GM19452 (cell line): Measurements from ENCODE around the gene WDR27.
"Not testable (repeated sequence)": the region's sequence is repeated elsewhere in the genome, so short reads cannot be mapped to it uniquely, and the experiment has no call there.

Experiments used
- ATAC-seq: cut with Tn5 transposase; IDR thresholded peaks from one replicate; pipeline ENCODE4 v1.9.1; 2021; ENCODE audit not compliant: unreplicated experiment

The WDR27 gene

DNA sequence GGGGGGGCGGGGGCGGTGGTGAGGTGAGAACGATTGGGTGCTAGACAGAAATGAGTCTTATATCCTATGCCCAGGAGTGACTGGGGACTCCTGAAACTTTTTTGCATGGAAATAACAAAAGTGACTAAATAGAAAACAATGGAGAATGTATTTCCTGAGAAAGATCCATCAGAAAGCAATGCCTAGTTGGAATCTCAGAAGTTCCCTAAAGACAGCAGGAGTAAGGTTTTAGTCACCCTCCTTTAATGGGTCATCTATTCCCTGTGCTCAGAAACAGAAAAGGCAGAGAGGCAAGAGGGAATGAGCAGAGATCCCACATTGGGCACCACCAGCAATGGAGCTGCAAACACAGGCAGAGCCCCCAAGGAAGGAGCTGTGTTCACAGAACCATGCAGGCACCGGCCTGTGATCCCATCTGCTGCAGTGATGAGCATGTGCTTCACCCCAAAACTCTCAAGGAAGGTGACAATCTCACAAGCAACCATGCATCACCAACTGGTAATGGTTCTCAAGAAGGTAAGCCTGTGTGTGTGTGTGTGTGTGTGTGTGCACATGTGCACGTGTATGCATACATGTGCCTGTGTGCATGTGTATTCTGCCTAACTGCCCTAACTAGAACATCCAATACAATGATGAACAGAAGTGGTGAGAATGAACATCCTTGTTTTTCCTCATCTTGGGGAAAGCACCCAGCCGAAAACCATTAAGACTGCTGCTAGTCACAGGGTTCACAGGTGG, 168.4 kb downstream of the WDR27 start:
- no peak for ATAC-seq

DNA sequence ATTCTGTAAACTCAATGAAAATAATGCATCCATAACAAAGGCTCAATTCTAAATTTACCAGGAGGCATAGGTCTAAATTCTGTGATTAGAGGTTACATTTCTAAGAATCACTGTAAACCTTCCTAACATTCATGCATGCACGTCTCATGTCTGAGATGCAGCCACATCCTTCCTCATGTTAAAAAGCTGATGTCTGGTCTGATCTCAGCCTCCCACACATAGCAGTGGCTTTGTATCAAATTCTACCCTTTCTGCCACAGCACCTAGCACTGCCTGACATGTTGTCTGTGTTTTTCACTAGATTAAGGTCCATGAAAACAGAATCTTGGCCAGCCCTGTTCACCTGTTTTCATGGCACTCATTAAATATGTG, 171.1 kb downstream of the WDR27 start:
- no peak for ATAC-seq

DNA sequence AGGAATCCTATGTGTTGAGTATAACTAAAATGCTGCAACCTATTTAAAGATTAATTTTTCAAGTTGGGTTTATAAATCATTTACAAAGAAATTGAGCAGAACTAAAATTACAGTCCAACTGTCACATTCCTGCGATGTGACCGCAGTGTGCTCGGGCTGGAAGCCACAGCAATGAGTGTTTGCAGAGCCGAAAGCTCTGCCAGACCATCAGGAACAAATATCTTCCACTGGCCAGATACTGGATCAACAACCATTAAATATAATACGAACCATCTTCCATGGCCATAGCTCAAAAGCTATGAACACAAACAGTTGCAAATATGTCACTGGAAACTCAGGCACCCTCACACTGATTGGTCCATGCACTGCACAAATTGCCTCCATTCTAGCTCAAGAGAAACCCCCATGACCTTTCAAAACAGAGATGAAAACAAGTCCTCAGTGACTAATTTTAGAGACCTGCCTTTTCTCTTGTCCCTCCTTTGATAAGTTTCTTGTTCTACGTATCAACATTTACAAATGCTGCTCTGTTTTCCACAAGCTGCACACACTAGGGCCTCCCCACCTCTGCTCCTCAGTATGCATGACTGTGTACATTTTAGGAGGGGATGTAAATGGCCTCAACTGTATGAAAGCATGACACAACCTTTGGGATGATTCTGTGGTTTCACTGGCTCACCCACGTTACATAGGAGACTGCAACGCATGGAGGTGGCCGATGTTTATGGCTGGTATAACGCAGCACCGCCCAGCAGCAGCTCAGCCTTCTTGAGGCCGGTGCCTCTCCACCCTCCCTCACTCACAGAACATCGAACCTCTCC, 171.7 kb downstream of the WDR27 start:
- ATAC-seq = no peak

DNA sequence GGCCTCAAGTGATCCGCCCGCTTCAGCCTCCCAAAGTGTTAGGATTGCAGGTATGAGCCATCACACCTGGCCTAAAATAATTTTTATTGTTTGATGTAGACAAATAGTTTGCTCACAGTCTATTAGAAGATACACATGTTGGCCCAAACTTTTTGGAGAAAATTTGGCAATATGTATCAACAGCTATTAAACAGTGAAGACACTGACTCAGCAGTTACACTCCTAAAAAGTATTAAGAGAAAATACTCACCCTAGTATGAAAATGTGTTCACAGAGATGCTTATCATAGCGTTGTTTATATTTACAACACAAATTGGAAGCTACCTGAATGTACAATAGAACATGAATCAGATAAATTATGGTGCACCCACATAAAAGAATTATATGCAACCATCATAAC, 173.1 kb downstream of the WDR27 start:
- no peak for ATAC-seq

DNA sequence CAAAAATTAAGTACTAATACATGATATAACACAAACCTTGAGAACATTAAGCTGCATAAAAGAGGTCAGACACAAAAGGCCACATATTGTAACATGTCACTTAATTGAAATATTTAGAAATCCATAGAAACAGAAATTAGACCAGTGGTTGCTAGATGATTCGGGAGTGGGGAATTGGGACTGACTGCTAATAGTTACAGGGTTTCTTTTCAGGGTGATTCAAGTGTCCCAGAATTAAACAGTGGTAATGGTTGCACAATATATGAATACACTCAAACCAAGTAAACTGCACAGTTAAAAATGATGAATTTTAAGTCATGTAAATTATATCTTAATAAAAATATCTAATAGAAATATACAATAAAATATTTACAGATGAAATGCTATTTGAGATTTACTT, 174.5 kb downstream of the WDR27 start:
- ATAC-seq = no peak

DNA sequence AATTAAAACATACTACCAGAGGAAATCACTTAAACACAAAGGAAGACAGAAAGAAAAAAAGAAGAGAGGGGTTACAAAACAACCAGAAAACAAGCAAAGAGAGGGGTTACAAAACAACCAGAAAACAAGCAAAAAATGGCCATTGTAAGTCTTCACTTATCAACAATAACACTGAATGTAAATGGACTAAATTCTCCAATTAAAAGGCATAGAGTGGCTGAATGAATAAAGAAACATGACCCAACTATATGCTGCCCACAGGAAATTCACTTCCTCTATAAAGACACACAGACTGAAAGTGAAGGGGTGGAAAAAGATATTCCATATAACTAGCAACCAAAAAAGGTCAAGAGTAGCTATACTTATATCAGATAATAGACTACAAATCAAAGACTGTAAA, 180.0 kb downstream of the WDR27 start:
- ATAC-seq = no peak

DNA sequence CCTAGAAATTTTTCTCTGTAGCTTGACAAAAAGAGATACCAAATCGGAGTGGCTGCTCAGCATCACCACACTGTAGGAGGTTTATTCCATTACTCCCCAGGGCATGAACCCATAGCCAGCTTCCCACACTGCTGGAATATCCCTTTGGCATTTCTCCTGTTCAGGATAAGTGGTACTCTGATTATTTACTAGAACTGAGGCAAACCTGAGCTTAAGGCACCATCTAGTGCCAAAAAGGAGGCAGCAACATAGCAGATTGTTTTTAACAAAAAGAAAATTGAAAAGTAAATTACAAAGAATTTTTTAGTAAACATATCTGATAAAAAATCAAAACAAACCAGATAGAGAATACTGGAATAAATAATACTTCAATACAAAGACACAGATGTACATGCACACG, 181.7 kb downstream of the WDR27 start:
- no peak for ATAC-seq

DNA sequence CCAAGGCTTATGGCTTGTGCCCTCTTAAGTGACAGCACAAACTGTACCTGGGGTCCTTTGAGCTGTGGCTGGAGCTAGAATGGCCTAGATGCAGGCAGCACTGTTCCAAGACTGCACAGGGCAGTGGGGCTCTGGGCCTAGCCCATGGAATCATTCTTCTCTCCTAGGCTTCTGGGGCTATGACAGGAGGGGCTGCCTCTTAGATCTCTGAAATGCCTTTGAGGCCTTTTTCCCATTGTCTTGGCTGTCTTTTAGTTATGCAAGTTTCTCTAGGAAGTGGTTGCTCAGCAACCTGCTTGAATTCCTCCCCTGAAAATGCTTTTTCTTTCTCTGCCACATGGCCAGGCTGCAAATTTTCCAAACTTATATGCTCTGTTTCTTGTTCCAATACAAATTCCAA, 183.4 kb downstream of the WDR27 start:
- ATAC-seq = no peak

DNA sequence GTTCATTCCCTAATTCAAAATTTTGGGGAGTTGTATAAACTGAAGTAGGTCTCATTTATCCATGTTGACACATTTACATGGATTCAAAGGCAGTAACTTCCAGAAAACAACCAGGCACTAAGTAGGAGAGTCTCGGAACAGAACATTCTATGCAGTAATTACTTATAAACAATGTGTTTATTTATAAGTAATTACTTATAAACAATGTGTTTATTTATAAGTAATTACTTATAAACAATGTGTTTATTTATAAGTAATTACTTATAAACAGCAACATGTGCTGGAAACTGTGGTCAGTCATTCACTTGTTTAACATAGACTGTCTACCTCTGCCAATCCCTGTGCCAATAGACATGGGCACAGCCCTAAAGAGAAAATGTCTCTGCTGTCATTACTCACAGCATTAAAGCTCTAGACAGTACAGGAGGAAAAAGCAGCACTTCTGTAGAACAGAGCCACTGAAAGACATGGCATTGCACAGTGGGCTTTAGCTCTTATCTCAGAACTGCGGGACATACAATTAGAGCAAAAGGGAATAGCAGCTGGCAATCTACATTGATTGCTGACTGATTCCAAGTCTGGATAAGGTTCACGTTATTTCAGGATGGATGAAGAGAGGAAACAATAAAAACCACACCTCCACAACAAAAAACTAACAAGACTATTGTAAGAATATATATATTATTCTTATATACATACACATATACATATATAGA, 188.2 kb downstream of the WDR27 start:
- ATAC-seq = no peak

DNA sequence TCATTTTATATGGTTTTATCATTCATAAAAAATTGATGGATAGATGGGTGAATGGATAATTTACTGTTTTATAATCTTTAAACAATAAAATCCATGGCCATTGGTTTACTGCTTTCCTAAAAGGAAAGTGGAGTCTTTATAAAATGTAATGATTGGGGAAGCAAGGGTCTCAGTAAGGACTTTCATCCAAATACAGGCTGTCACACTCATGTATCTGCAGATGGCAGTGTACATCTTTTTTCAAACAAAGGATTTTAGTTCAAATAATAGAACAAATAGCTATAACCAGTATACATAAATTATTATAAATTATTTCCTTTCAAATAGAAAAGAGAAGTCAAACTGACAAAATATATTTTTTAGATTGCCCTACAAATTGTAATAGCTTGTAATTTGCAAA, 190.0 kb downstream of the WDR27 start:
- ATAC-seq = not testable (repeated sequence)

DNA sequence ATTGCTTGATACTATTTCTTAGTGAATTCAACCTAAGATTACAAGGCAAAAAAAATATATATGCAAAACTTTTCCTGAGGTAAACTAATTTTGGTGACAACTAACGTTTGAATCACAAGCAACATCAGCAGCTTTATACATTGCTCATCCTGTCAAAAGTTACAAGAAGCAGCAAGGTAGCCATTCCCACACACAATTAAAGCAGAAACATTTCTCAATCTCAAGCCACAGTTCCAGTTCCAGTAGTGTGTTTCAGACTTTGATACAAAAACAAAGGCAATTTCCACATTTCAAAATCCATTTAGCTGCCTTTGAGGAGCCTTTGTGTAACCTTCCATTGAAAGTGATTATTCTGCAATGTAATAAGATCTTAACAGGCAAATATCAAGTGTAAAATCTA, 191.0 kb downstream of the WDR27 start:
- no peak for ATAC-seq

DNA sequence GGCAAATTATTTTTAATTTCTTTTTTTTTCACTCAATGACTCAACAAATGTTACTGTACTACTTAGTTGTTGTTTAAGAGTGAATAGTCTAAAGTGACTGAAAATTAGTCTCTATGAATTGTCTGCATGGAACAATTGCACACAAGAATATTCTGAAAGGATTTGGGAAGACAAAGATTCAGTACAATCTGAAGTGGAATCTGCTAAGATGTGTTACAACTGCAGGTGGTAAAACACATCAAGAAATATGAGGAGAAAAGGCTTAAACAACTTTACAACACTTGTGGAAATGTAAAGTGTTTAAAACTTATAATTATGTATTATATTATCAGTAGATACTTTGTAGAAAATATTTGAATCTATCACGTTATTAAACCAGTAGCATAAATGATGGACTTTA, 193.4 kb downstream of the WDR27 start:
- no peak for ATAC-seq

DNA sequence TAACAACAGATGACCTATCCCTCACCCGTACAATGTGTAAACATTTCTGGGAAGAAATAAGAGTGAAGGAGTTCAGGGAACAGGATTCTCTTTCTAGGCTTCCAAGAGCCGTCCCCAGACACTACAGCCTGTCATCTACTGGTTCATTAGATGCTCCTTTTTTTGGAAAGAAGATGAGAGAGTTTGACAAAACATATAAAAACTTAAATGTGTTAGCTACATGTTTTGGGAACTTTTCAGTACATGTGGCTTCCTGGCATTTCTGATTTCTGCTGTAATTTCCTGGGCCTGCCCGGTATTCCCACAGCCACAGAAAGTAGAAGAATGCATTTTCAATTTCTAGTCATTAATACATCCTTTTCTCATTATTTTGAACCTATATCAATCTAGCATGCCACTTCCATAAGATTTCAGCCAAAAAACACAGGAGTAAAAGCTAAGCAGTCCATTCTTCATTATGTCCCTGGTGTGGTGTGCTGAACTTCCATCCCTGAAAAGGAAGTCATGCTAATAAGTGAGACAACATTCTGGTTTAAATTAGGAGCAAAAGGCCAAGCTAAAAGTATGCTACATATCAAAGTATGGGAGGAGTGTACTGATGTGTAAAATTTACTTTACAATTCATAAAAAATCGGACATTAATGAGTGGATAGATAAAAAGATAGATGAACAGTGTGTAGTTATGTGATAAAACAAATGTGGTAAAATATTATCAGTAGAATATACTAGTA, 198.2 kb downstream of the WDR27 start:
- no peak for ATAC-seq

DNA sequence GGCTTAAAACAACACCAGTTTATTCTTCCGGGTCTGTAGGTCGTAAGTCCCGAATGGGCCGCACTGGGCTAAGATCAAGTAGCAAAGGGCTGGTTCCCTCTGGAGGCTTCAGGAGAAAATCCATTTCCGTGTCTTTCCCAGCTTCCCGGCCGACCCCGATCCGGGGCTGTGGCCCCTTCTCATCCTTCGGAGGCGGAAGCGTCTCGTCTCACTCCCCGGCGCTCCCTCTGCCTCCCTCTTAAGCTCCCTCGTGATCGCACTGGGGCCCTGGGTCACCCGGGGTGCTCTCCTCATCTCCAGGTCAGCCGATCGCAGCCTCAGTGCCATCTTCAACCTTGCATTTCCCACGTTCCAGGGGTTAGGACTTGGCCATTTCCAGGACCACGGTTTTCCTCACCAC, 199.4 kb downstream of the WDR27 start:
- no peak for ATAC-seq

DNA sequence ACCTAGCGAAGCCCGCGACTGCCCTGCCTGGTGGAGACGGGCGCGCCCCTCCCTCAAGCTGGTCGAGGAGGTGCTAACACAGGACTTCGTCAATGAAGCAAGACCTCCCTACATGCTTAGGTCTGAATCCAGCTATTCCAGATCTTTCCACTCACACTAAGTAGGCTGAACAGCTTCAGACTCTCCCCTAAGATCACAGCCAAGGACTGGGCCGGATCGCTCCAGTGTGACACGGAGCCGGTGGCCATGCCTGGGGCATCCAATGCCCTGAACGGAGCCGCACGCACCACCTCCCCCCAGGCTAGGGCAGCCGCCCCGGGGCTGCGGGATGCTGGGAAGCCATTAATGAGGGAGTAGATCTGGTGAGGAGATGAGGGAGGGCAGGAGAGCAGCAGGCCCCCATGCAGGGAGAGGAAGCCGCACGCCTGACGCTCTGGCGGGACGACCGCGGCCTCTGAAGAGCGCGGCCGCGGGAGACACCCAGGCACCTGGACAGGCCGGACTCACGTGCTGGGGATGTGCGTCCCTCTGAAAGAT, 200.0 kb downstream of the WDR27 start:
- no peak for ATAC-seq

DNA sequence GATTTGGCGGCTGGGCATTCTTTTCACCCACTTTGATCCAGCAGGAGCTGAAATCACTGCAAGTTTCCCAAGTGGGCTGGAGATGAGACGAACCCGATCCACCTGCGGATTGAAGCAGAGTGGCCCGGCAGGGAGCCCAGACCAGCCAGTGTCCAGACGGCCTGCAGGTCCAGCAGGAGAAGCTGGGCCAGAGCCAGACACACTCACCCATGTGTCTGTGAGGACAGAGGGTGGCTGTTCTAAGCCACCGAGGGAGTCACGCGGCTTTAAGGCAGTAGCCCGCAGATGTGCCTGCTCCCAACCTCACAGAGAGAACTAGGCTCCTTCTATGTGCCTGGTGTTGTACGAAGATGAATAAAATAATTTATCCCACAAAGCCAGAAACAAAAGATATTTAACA, 200.7 kb downstream of the WDR27 start:
- no peak for ATAC-seq

DNA sequence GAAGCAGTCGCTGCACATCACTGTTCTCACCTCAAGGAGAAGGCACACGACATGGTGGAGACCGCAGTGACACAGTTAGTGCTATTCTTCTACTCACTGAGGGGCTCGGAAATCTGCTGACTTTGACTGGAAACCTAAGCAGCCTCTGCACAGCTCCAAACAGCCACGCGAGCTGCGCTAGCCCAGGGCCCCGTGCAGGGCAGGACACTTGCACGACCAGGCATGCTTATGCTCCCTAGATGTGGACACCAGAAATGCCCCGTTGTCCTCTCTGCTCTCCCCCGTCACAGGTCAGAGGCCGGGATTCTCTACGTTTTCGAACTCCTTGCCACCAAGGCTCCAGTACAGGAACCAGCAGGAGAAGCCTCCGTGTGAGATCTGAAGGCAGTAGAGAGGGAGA, 201.1 kb downstream of the WDR27 start:
- ATAC-seq = no peak

DNA sequence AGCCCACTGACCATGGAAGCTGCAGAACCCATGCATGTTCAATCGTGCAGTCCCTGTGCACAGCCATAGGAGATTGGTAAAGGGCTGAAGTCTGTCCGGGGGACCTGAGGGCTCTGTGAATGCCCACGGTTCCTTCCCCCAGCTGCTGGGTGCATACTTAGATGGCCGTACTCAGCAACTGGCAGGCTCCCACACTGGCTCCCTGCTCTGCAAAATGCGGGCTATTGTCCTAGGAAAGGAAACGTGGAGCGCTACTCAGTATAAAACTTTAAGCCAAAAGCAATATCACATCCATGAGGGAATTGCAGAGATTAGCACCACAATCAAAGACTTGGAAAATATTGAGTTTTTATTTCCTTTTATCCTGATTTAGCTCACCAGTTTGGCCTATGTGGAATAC, 202.0 kb downstream of the WDR27 start:
- no peak for ATAC-seq

DNA sequence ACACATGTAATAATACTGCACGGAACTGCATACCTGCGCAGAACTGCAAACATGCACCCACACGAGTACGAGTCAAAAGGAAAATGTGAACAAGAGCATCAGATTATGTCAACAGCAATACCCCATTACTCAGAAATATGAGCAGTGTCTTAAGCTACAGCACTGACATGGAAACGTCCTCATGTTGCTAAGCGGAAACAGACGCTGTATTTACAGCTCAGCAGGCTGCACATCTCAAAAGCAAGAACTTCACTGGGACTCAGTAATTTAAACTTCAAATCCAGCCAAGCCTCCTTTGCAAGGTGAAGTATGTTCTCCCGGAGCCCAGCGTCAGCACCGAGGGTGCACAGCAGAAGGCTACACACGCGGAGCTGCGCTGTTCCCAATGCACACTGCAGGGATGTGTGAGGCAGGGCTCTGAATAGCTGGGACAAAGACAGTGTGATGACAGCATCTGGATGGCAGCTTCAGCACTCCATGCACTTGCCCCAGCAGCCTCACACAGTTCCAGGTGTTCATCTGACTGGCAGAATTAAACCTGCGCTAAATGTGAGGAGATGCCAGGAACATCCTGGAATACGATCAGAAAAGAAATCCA, 202.8 kb downstream of the WDR27 start:
- ATAC-seq = no peak

DNA sequence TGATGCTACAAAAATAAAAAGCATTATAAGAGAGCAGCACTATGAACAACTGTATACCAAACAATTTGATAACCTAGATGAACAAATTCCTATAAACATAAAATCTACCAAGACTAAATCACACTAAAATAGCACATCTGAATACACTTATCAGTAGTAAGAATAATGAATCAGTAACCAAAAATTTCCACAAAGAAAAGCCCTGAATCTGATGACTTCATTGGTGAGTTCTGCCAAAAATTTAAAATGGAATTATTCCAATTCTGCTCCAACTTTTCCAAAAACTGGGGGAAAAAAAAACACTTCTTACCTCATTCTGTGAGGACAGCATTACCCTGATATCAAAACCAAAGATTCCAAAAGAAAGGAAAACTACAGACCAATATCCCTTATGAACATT, 206.2 kb downstream of the WDR27 start:
- ATAC-seq = no peak

DNA sequence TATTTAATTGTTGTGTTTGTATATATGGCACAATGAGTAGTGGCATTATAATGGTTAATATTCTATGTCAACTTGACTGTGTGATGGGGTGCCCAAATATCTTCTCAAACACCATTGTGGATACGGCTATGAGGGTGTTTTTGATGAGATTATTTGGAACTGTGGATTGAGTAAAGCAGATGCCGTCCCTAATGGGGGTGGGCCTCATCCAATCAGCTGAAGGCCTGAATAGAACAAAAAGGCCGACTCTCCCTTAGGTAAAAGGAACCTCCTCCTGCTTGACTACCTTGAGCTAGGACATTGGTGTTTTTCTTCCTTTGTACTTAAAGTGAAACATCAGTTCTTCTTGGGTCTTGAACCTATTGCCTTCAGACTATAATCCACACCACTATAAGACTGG, 207.8 kb downstream of the WDR27 start:
- ATAC-seq = no peak
